Stomach smooth muscle (tissue), 2 donors: ENCODE measurements around the gene ACAA1.
A peak's percentile ranks its signal among the peaks of the same experiment; 100 is the strongest.
"Not testable (repeated sequence)": the region's sequence is repeated elsewhere in the genome, so short reads cannot be mapped to it uniquely, and the experiment has no call there.

Experiments used
- H3K27ac ChIP-seq: one replicate; pipeline ENCODE4 v1.7.0; 2013; ENCODE audit warnings: mild to moderate bottlenecking, low read length, inconsistent platforms
- H3K27me3 ChIP-seq, 2 donors: one replicate each; pipeline ENCODE4 v1.7.0; 2013; ENCODE audit warnings: low read length in 2 of 2; ENCODE audit not compliant: insufficient read depth in 2 of 2, control insufficient read depth in 1 of 2
- H3K36me3 ChIP-seq, 2 donors: one replicate each; pipeline ENCODE4 v1.7.0; 2013; ENCODE audit warnings: low read length in 2 of 2; ENCODE audit not compliant: control insufficient read depth in 2 of 2, insufficient read depth in 2 of 2
- H3K4me1 ChIP-seq: one replicate; pipeline ENCODE4 v1.7.0; 2013; ENCODE audit warnings: low read length; ENCODE audit not compliant: control insufficient read depth, insufficient read depth
- H3K4me3 ChIP-seq, 2 donors: one replicate each; pipeline ENCODE4 v1.7.0; 2013; ENCODE audit warnings: low read length in 2 of 2
- H3K9ac ChIP-seq, 2 donors: one replicate each; pipeline ENCODE4 v1.7.0; 2013; ENCODE audit warnings: low read length in 2 of 2, mild to moderate bottlenecking in 1 of 2
- H3K9me3 ChIP-seq, 2 donors: one replicate each; pipeline ENCODE4 v1.7.0; 2013; ENCODE audit warnings: low read length in 2 of 2; ENCODE audit not compliant: control insufficient read depth in 2 of 2
- donor health status: healthy.
- donor health status: Pancreatic carcinoma.

Gene ACAA1

GRCh38 chr3:38135621-38136277, 1.2 kb downstream of the ACAA1 start:
- H3K9me3 ChIP-seq, H3K27me3 ChIP-seq, H3K27ac ChIP-seq: not testable (repeated sequence)
- Histone ChIP-seq H3K4me3 (peak overlapping the region; percentile 80 to 96), H3K9ac (peak overlapping the region; percentile 80 to 84), H3K36me3 (peaks cover 28 to 32% of the 10 kb centered on the region in 2 donors), H3K4me1 (peaks cover 39% of the 10 kb centered on the region)

GRCh38 chr3:38134517-38135143, 2.3 kb downstream of the ACAA1 start:
- not testable (repeated sequence) for H3K9ac ChIP-seq, H3K4me3 ChIP-seq, H3K27ac ChIP-seq, H3K9me3 ChIP-seq, H3K27me3 ChIP-seq
- Histone ChIP-seq H3K36me3 (peaks cover 35 to 36% of the 10 kb centered on the region in 2 donors), H3K4me1 (peaks cover 31% of the 10 kb centered on the region)

- Histone ChIP-seq H3K27ac (no peak overlapping the region), H3K9me3 (no peaks in the 10 kb centered on the region), H3K9ac (no peak overlapping the region), H3K36me3 (peaks cover 43 to 44% of the 10 kb centered on the region in 2 donors), H3K27me3 (no peaks in the 10 kb centered on the region), H3K4me3 (no peak overlapping the region), H3K4me1 (peaks cover 24% of the 10 kb centered on the region)
Observed at GRCh38 chr3:38133557-38134405, 3.1 kb downstream of the ACAA1 start.

- Histone ChIP-seq H3K9me3 (no peaks in the 10 kb centered on the region), H3K27ac (no peak overlapping the region), H3K9ac (no peak overlapping the region), H3K27me3 (no peaks in the 10 kb centered on the region), H3K36me3 (peaks cover 46% of the 10 kb centered on the region in 2 donors), H3K4me3 (no peak overlapping the region), H3K4me1 (peaks cover 22% of the 10 kb centered on the region)
Observed at GRCh38 chr3:38133209-38133556, 3.7 kb downstream of the ACAA1 start.

GRCh38 chr3:38131621-38132369, 5.1 kb downstream of the ACAA1 start:
- Histone ChIP-seq H3K36me3 (peaks cover 59 to 60% of the 10 kb centered on the region in 2 donors), H3K9me3 (no peaks in the 10 kb centered on the region), H3K27ac (no peak overlapping the region), H3K27me3 (no peaks in the 10 kb centered on the region), H3K9ac (peak overlapping the region in 1 of 2 donors; percentile 2), H3K4me1 (peaks cover 13% of the 10 kb centered on the region), H3K4me3 (no peak overlapping the region)

GRCh38 chr3:38130631-38131065, 6.3 kb downstream of the ACAA1 start:
- Histone ChIP-seq H3K4me3 (no peak overlapping the region), H3K4me1 (peaks cover 6% of the 10 kb centered on the region), H3K9ac (no peak overlapping the region), H3K9me3 (no peaks in the 10 kb centered on the region), H3K36me3 (peaks cover 71% of the 10 kb centered on the region in 2 donors), H3K27me3 (no peaks in the 10 kb centered on the region), H3K27ac (no peak overlapping the region)

GRCh38 chr3:38129058-38129457, 7.9 kb downstream of the ACAA1 start:
- Histone ChIP-seq H3K27me3 (no peaks in the 10 kb centered on the region), H3K27ac (no peak overlapping the region), H3K4me1 (no peaks in the 10 kb centered on the region), H3K9ac (no peak overlapping the region), H3K9me3 (no peaks in the 10 kb centered on the region), H3K4me3 (no peak overlapping the region), H3K36me3 (peaks cover 84 to 85% of the 10 kb centered on the region in 2 donors)

GRCh38 chr3:38128303-38128655, 8.6 kb downstream of the ACAA1 start:
- no peak overlapping the region for H3K27ac ChIP-seq
- H3K36me3 ChIP-seq: peaks cover 77 to 79% of the 10 kb centered on the region in 2 donors
- H3K4me1 ChIP-seq: no peaks in the 10 kb centered on the region

GRCh38 chr3:38127611-38128302, 9.2 kb downstream of the ACAA1 start:
- Histone ChIP-seq H3K27ac (no peak overlapping the region), H3K36me3 (peaks cover 75 to 78% of the 10 kb centered on the region in 2 donors), H3K27me3 (no peaks in the 10 kb centered on the region), H3K4me3 (no peak overlapping the region), H3K4me1 (no peaks in the 10 kb centered on the region), H3K9me3 (no peaks in the 10 kb centered on the region), H3K9ac (no peak overlapping the region)

More at GRCh38 chr3:38128303-38128655, 8.6 kb downstream of the ACAA1 start:
- H3K9me3 ChIP-seq: no peaks in the 10 kb centered on the region
- no peaks in the 10 kb centered on the region for H3K27me3 ChIP-seq
- H3K4me3 ChIP-seq: no peak overlapping the region
- H3K9ac ChIP-seq: no peak overlapping the region
